Lung (tissue), 12 donors: Measurements from ENCODE around the gene SCO1. TPM values are rescaled to one million over a fixed set of nuclear protein-coding genes. Genes with fewer than 3 reads are reported as not detected.

ENCODE experiments used
- ATAC-seq: fragments of 200-7000 bp; cut with Tn5 transposase; one replicate; pipeline ENCODE4 v1.9.1; 2020; ENCODE audit warnings: moderate number of reproducible peaks; ENCODE audit not compliant: insufficient read depth, low FRiP score
- DNase-seq, 3 donors: peaks; one replicate each; pipeline ENCODE4 v3.0.0-alpha.2; 2013 to 2017
- H3K27ac ChIP-seq, 2 donors: one replicate each; pipeline ENCODE4 v1.5.1; 2013; ENCODE audit warnings: mild to moderate bottlenecking in 2 of 2, moderate library complexity in 2 of 2, control low read depth in 1 of 2, inconsistent platforms in 1 of 2, low read depth in 1 of 2, low read length in 1 of 2
- H3K27me3 ChIP-seq, 3 donors: one replicate each; pipeline ENCODE4 v1.5.1; 2013; ENCODE audit warnings: low read length in 2 of 3; ENCODE audit not compliant: control insufficient read depth in 3 of 3, insufficient read depth in 3 of 3
- H3K36me3 ChIP-seq, 4 donors: one replicate each; pipeline ENCODE4 v1.5.1; 2013; ENCODE audit warnings: low read length in 4 of 4, mild to moderate bottlenecking in 1 of 4, moderate library complexity in 1 of 4; ENCODE audit not compliant: control insufficient read depth in 4 of 4, insufficient read depth in 4 of 4
- H3K4me1 ChIP-seq, 5 donors: one replicate each; pipeline ENCODE4 v1.5.1; 2013; ENCODE audit warnings: low read length in 5 of 5, mild to moderate bottlenecking in 2 of 5, moderate library complexity in 1 of 5; ENCODE audit not compliant: control insufficient read depth in 5 of 5, insufficient read depth in 5 of 5
- H3K4me3 ChIP-seq: one replicate; pipeline ENCODE4 v1.5.1; 2013; ENCODE audit warnings: mild to moderate bottlenecking, control low read depth, moderate library complexity
- H3K9ac ChIP-seq, 2 donors: one replicate each; pipeline ENCODE4 v1.5.1; 2013; ENCODE audit warnings: low read length in 2 of 2, control low read depth in 1 of 2; ENCODE audit not compliant: insufficient read depth in 1 of 2
- H3K9me3 ChIP-seq, 4 donors: one replicate each; pipeline ENCODE4 v1.5.1; 2013; ENCODE audit warnings: low read length in 3 of 4, mild to moderate bottlenecking in 1 of 4, moderate library complexity in 1 of 4; ENCODE audit not compliant: control insufficient read depth in 4 of 4, insufficient read depth in 3 of 4
- WGBS, 2 donors: extraction: QIAGEN DNeasy Blood & Tissue Kit; methylation state at CpG; one replicate each; pipeline ENCODE4 v1.1.7; 2013; 5-methylcytosine and 5-hydroxymethylcytosine counted together
- polyA plus RNA-seq, 2 donors: library from polyadenylated mRNA; stranded (reverse); fragments of 200-250 nt; gene quantifications; one replicate each; pipeline ENCODE4 v1.2.1, GENCODE V29; 2013
- total RNA-seq, 2 donors: library from RNA; depleted of rRNA in 1 of 2; stranded (reverse); fragments of >200 nt in 1 of 2; gene quantifications; one replicate each; pipeline ENCODE4 v1.2.1, GENCODE V29; 2014 to 2021
- TF ChIP-seq, protein P1 (sequence below): IDR thresholded peaks from 2 replicates; pipeline ENCODE4 v1.5.1; 2012; ENCODE audit warnings: mild to moderate bottlenecking; ENCODE audit errors: control extremely low read depth, extremely low read depth
- donor health status: control.
- donor health status: control.
- donor health status: Bipolar disorder and iron deficiency.
- donor health status: healthy.
- donor health status: DM: yes; HTN: yes; CAD: no.

The SCO1 gene
- total and polyA plus RNA-seq, 4 donors = 5.9 to 30.5 (median 25.5) TPM

DNA sequence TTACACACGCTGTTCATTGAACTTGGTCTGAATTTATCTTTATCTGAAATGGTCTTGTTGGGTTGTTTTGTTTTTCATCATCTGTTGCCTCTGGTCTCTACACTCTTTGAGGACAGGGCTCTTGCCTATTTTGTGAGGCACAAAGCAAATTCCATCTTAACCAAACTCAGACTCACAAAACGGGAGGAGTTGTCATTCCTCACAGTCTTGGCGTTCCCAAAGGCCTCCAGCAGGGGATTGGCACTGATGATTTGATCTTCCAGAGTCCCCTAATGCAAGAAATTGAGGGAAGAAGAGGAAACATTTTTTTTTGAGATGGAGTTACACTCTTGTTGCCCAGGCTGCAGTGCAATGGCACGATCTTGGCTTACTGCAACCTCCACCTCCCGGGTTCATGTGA is 49.0 kb downstream of the SCO1 start:
- no peak for ATAC-seq
- TF ChIP-seq, protein P1, sequence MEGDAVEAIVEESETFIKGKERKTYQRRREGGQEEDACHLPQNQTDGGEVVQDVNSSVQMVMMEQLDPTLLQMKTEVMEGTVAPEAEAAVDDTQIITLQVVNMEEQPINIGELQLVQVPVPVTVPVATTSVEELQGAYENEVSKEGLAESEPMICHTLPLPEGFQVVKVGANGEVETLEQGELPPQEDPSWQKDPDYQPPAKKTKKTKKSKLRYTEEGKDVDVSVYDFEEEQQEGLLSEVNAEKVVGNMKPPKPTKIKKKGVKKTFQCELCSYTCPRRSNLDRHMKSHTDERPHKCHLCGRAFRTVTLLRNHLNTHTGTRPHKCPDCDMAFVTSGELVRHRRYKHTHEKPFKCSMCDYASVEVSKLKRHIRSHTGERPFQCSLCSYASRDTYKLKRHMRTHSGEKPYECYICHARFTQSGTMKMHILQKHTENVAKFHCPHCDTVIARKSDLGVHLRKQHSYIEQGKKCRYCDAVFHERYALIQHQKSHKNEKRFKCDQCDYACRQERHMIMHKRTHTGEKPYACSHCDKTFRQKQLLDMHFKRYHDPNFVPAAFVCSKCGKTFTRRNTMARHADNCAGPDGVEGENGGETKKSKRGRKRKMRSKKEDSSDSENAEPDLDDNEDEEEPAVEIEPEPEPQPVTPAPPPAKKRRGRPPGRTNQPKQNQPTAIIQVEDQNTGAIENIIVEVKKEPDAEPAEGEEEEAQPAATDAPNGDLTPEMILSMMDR = no peak

DNA sequence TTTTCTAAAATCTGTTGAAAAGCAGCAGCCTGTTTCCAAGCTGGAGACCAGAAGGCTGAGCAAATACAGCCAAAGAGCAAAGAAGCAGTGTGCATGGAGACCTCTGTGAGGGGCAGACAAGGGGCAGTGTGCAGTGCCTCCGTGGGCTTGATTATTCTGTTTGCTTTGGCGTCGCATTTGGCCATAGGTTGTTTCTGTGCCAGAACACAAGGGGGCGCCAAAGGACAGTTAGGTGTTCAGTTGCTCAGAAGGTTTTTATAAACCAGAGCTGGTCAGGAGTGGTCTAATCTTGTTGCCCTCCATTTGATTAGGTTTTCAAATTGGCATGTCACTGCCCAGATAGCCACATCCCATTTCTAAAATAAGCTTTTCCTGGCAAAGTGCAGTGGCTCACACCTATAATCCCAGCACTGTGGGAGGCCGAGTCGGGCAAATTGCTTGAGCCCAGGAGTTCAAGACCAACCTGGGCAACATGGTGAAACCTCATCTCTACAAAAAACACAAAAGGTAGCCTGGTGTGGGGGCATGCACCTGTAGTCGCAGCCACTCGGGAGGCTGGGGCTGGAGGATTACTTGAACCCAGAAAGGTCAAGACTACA is 50.8 kb downstream of the SCO1 start:
- peak; percentile 78 to 84 (median 79) for DNase-seq
- Histone ChIP-seq H3K4me1 (no peaks in the 10 kb centered on the region), H3K4me3 (no peak overlapping the region), H3K27me3 (no peaks in the 10 kb centered on the region), H3K9ac (no peak overlapping the region), H3K27ac (no peak overlapping the region), H3K9me3 (no peaks in the 10 kb centered on the region), H3K36me3 (peaks cover 0 to 8% (median 0%) of the 10 kb centered on the region in 4 donors)
- peak; percentile 53 for ATAC-seq
- 42 to 46% methylated on average over 8 of the region's 8 CpGs for WGBS, 2 donors
- TF ChIP-seq, protein P1 = peak; percentile 64

More for the DNA sequence above, 49.0 kb downstream of the SCO1 start:
- no peak overlapping the region for H3K4me3 ChIP-seq
- H3K9ac ChIP-seq = no peak overlapping the region
- H3K27me3 ChIP-seq = no peaks in the 10 kb centered on the region
- no peak overlapping the region for H3K27ac ChIP-seq
- H3K4me1 ChIP-seq = no peaks in the 10 kb centered on the region
- peaks cover 0 to 2% (median 0%) of the 10 kb centered on the region in 4 donors for H3K36me3 ChIP-seq
- WGBS, 2 donors = 94% methylated on average over 5 of the region's 5 CpGs
- no peak for DNase-seq
- no peaks in the 10 kb centered on the region for H3K9me3 ChIP-seq

- H3K36me3 ChIP-seq = peaks cover 3 to 23% (median 8%) of the 10 kb centered on the region in 4 donors
- WGBS, 2 donors = 81% methylated on average over 3 of the region's 3 CpGs
- no peak overlapping the region for H3K9ac ChIP-seq
- H3K4me3 ChIP-seq = no peak overlapping the region
- TF ChIP-seq, protein P1 = no peak
- H3K4me1 ChIP-seq = no peaks in the 10 kb centered on the region
- no peaks in the 10 kb centered on the region for H3K27me3 ChIP-seq
- ATAC-seq (no peak), DNase-seq (no peak)
- H3K27ac ChIP-seq = no peak overlapping the region
- H3K9me3 ChIP-seq = no peaks in the 10 kb centered on the region
These were observed 56.9 kb downstream of the SCO1 start for GRCh38 chr17:10640475-10640874.

GRCh38 chr17:10638151-10638550 is 59.2 kb downstream of the SCO1 start:
- Histone ChIP-seq H3K4me3 (no peak overlapping the region), H3K27ac (no peak overlapping the region), H3K36me3 (peaks cover 3 to 28% (median 8%) of the 10 kb centered on the region in 4 donors), H3K9me3 (no peaks in the 10 kb centered on the region), H3K27me3 (no peaks in the 10 kb centered on the region), H3K9ac (no peak overlapping the region), H3K4me1 (no peaks in the 10 kb centered on the region)
- no peak for DNase-seq
- no peak for ATAC-seq
- WGBS, 2 donors = 94 to 95% methylated on average over 25 of the region's 25 CpGs
- TF ChIP-seq, protein P1 = no peak
